Measurements from ENCODE around the gene TSSK6. TPM values are rescaled to one million over a fixed set of nuclear protein-coding genes. Genes with fewer than 3 reads are reported as not detected.

Gene TSSK6
- 1 to 10 TPM; 5.8 to 6.5 TPM for total RNA-seq

GRCh38 chr19:19514881-19515641 is at the start of gene TSSK6:
TSS of gene TSSK6 (minus strand) at chr19:19515548. CDS start at chr19:19515427, 121 bp downstream.
- H3K9me3 Mint-ChIP-seq = no peaks in the 10 kb centered on the region
- ATAC-seq (ENCODE audit: low read depth) (no peak), DNase-seq (no peak)
- POLR2A ChIA-PET = interaction anchor here (0.7 to 2.1 kb wide), 17 partner anchors 7 to 350 kb away, joined by 3 to 15 read pairs (median 5); partner anchors contain the start of genes GATAD2A, MAU2, SUGP1 and ZNF101
- H3K4me1 Mint-ChIP-seq = peaks cover 13% of the 10 kb centered on the region
- H3K27ac Mint-ChIP-seq = peak within 1 kb of the TSS; percentile 92
- peak within 1 kb of the TSS; percentile 89 for H3K4me3 Mint-ChIP-seq
- H3K36me3 Mint-ChIP-seq = peaks cover 14% of the 10 kb centered on the region
- no peaks in the 10 kb centered on the region for H3K27me3 Mint-ChIP-seq

- no peak overlapping the region for H3K27ac Mint-ChIP-seq
- no peak for ATAC-seq (ENCODE audit: low read depth)
- no peak for DNase-seq
- peaks cover 33% of the 10 kb centered on the region for H3K36me3 Mint-ChIP-seq
- H3K27me3 Mint-ChIP-seq = no peaks in the 10 kb centered on the region
- POLR2A ChIA-PET = no interaction called here
- peaks cover 1% of the 10 kb centered on the region for H3K9me3 Mint-ChIP-seq
- H3K4me3 Mint-ChIP-seq = no peak overlapping the region
- H3K4me1 Mint-ChIP-seq = peaks cover 5% of the 10 kb centered on the region
Observed at GRCh38 chr19:19563348-19563848, 48.0 kb upstream of the TSSK6 start.

GRCh38 chr19:19562665-19563347 is 47.5 kb upstream of the TSSK6 start:
- Mint-ChIP-seq H3K4me1 (peaks cover 5% of the 10 kb centered on the region), H3K27ac (peak overlapping the region; percentile 64), H3K9me3 (peaks cover 1% of the 10 kb centered on the region), H3K4me3 (no peak overlapping the region), H3K27me3 (no peaks in the 10 kb centered on the region), H3K36me3 (peaks cover 33% of the 10 kb centered on the region)
- ATAC-seq (ENCODE audit: low read depth) (peak; percentile 71), DNase-seq (no peak)
- POLR2A ChIA-PET = no interaction called here

GRCh38 chr19:19561946-19562664 is 46.8 kb upstream of the TSSK6 start:
- H3K9me3 Mint-ChIP-seq = peaks cover 1% of the 10 kb centered on the region
- POLR2A ChIA-PET = interaction anchor here (1.1 kb wide), 1 partner anchor 82 kb away, joined by 3 read pairs; the partner anchor contains the start of gene GMIP
- no peaks in the 10 kb centered on the region for H3K27me3 Mint-ChIP-seq
- H3K27ac Mint-ChIP-seq = peak overlapping the region; percentile 56
- H3K36me3 Mint-ChIP-seq = peaks cover 30% of the 10 kb centered on the region
- peaks cover 5% of the 10 kb centered on the region for H3K4me1 Mint-ChIP-seq
- H3K4me3 Mint-ChIP-seq = no peak overlapping the region
- ATAC-seq (ENCODE audit: low read depth) (no peak), DNase-seq (no peak)

- H3K4me3 Mint-ChIP-seq = no peak overlapping the region
- H3K27ac Mint-ChIP-seq = peak overlapping the region; percentile 61
- ATAC-seq (ENCODE audit: low read depth) = no peak
- POLR2A ChIA-PET = interaction anchor here (0.6 to 1.8 kb wide), 4 partner anchors 12 to 104 kb away, joined by 3 to 5 read pairs (median 4); partner anchors contain the start of gene ATP13A1
- no peaks in the 10 kb centered on the region for H3K27me3 Mint-ChIP-seq
- H3K4me1 Mint-ChIP-seq = peaks cover 5% of the 10 kb centered on the region
- no peak for DNase-seq
- peaks cover under 1% of the 10 kb centered on the region for H3K9me3 Mint-ChIP-seq
- H3K36me3 Mint-ChIP-seq = peaks cover 24% of the 10 kb centered on the region
Observed at GRCh38 chr19:19559931-19560330, 44.6 kb upstream of the TSSK6 start.

GRCh38 chr19:19558636-19559035 is 43.3 kb upstream of the TSSK6 start:
- Mint-ChIP-seq H3K9me3 (no peaks in the 10 kb centered on the region), H3K4me1 (peaks cover 8% of the 10 kb centered on the region), H3K27ac (peak overlapping the region; percentile 62), H3K4me3 (no peak overlapping the region), H3K27me3 (no peaks in the 10 kb centered on the region), H3K36me3 (peaks cover 15% of the 10 kb centered on the region)
- DNase-seq (no peak), ATAC-seq (ENCODE audit: low read depth) (no peak)
- POLR2A ChIA-PET = interaction anchor here (1.2 kb wide), 1 partner anchor 11 kb away, joined by 3 read pairs; no protein-coding TSS in a partner anchor

- no peak overlapping the region for H3K4me3 Mint-ChIP-seq
- POLR2A ChIA-PET = interaction anchor here (0.5 to 1.2 kb wide), 2 partner anchors 10 to 41 kb away, joined by 3 to 6 read pairs; no protein-coding TSS in a partner anchor
- DNase-seq = no peak
- peaks cover 8% of the 10 kb centered on the region for H3K4me1 Mint-ChIP-seq
- H3K27ac Mint-ChIP-seq = peak overlapping the region; percentile 61
- H3K27me3 Mint-ChIP-seq = no peaks in the 10 kb centered on the region
- no peak for ATAC-seq (ENCODE audit: low read depth)
- no peaks in the 10 kb centered on the region for H3K9me3 Mint-ChIP-seq
- peaks cover 15% of the 10 kb centered on the region for H3K36me3 Mint-ChIP-seq
Observed at GRCh38 chr19:19558055-19558454, 42.7 kb upstream of the TSSK6 start.

- peak overlapping the region; percentile 38 for H3K27ac Mint-ChIP-seq
- DNase-seq (peak; percentile 72), ATAC-seq (ENCODE audit: low read depth) (peak; percentile 59)
- H3K4me1 Mint-ChIP-seq = peaks cover 7% of the 10 kb centered on the region
- peaks cover 9% of the 10 kb centered on the region for H3K36me3 Mint-ChIP-seq
- POLR2A ChIA-PET = interaction anchor here (0.8 kb wide), 1 partner anchor 23 kb away, joined by 9 read pairs; no protein-coding TSS in a partner anchor
- no peaks in the 10 kb centered on the region for H3K9me3 Mint-ChIP-seq
- H3K27me3 Mint-ChIP-seq = no peaks in the 10 kb centered on the region
- H3K4me3 Mint-ChIP-seq = no peak overlapping the region
Observed at GRCh38 chr19:19554074-19555023, 39.0 kb upstream of the TSSK6 start.

GRCh38 chr19:19553670-19554069 is 38.3 kb upstream of the TSSK6 start:
- Mint-ChIP-seq H3K9me3 (no peaks in the 10 kb centered on the region), H3K36me3 (peaks cover 4% of the 10 kb centered on the region), H3K27me3 (no peaks in the 10 kb centered on the region), H3K27ac (peak overlapping the region; percentile 38), H3K4me1 (peaks cover 3% of the 10 kb centered on the region), H3K4me3 (no peak overlapping the region)
- no peak for ATAC-seq (ENCODE audit: low read depth)
- POLR2A ChIA-PET = interaction anchor here (0.8 kb wide), 1 partner anchor 22 kb away, joined by 9 read pairs; no protein-coding TSS in a partner anchor
- no peak for DNase-seq

- no peak for ATAC-seq (ENCODE audit: low read depth)
- no peaks in the 10 kb centered on the region for H3K27me3 Mint-ChIP-seq
- DNase-seq = no peak
- no peaks in the 10 kb centered on the region for H3K9me3 Mint-ChIP-seq
- H3K36me3 Mint-ChIP-seq = no peaks in the 10 kb centered on the region
- no peak overlapping the region for H3K27ac Mint-ChIP-seq
- no peak overlapping the region for H3K4me3 Mint-ChIP-seq
- POLR2A ChIA-PET = interaction anchor here (0.7 kb wide), 1 partner anchor 38 kb away, joined by 3 read pairs; no protein-coding TSS in a partner anchor
- H3K4me1 Mint-ChIP-seq = peaks cover 3% of the 10 kb centered on the region
Observed at GRCh38 chr19:19552798-19553197, 37.5 kb upstream of the TSSK6 start.

- no peaks in the 10 kb centered on the region for H3K9me3 Mint-ChIP-seq
- H3K4me1 Mint-ChIP-seq = peaks cover 3% of the 10 kb centered on the region
- no peak overlapping the region for H3K4me3 Mint-ChIP-seq
Observed at GRCh38 chr19:19551853-19552192, 36.5 kb upstream of the TSSK6 start.

More at GRCh38 chr19:19551853-19552192, 36.5 kb upstream of the TSSK6 start:
- POLR2A ChIA-PET = interaction anchor here (0.5 to 1.1 kb wide), 2 partner anchors 74 to 92 kb away, joined by 4 to 5 read pairs; partner anchors contain the start of gene GMIP
- Mint-ChIP-seq H3K27ac (no peak overlapping the region), H3K36me3 (no peaks in the 10 kb centered on the region), H3K27me3 (no peaks in the 10 kb centered on the region)
- no peak for DNase-seq
- ATAC-seq (ENCODE audit: low read depth) = no peak
